HL-60/S4 (cell line): Measurements from ENCODE around the gene SORCS3.

Experiments
- in situ Hi-C: fragments of 300-500 bp; cut with MboI; formaldehyde crosslinking; loops from 2 replicates; pipeline ENCODE4 v1.14.3; 2022; ENCODE audit warnings: low sequenced_read_pairs

Gene SORCS3

GRCh38 chr10:104643303-104643663 lies 2.2 kb downstream of the SORCS3 start:
- in situ Hi-C loops, result no loop called here

- in situ Hi-C loops, result no loop called here
Observed at GRCh38 chr10:104646146-104646545, 5.1 kb downstream of the SORCS3 start.

GRCh38 chr10:104648421-104648820 lies 7.3 kb downstream of the SORCS3 start:
- in situ Hi-C loops, result no loop called here

GRCh38 chr10:104650072-104650471 lies 9.0 kb downstream of the SORCS3 start:
- in situ Hi-C loops, result no loop called here

GRCh38 chr10:104650635-104651331 lies 9.7 kb downstream of the SORCS3 start:
- in situ Hi-C loops, result no loop called here

- in situ Hi-C loops, result no loop called here
Observed at GRCh38 chr10:104657036-104657435, 15.9 kb downstream of the SORCS3 start.

GRCh38 chr10:104657457-104657856 lies 16.4 kb downstream of the SORCS3 start:
- in situ Hi-C loops, result no loop called here

GRCh38 chr10:104658067-104658466 lies 17.0 kb downstream of the SORCS3 start:
- in situ Hi-C loops, result no loop called here

GRCh38 chr10:104659809-104660208 lies 18.7 kb downstream of the SORCS3 start:
- in situ Hi-C loops, result no loop called here

- in situ Hi-C loops, result no loop called here
Observed at GRCh38 chr10:104663076-104663475, 22.0 kb downstream of the SORCS3 start.

- in situ Hi-C loops, result no loop called here
Observed at GRCh38 chr10:104663563-104663962, 22.5 kb downstream of the SORCS3 start.

- in situ Hi-C loops, result no loop called here
Observed at GRCh38 chr10:104664205-104664604, 23.1 kb downstream of the SORCS3 start.

GRCh38 chr10:104665174-104665573 lies 24.1 kb downstream of the SORCS3 start:
- in situ Hi-C loops, result no loop called here

- in situ Hi-C loops, result no loop called here
Observed at GRCh38 chr10:104666106-104666505, 25.0 kb downstream of the SORCS3 start.

- in situ Hi-C loops, result no loop called here
Observed at GRCh38 chr10:104676874-104677273, 35.8 kb downstream of the SORCS3 start.

GRCh38 chr10:104678658-104679057 lies 37.6 kb downstream of the SORCS3 start:
- in situ Hi-C loops, result no loop called here

- in situ Hi-C loops, result no loop called here
Observed at GRCh38 chr10:104680467-104681401, 39.6 kb downstream of the SORCS3 start.

GRCh38 chr10:104681485-104681884 lies 40.4 kb downstream of the SORCS3 start:
- in situ Hi-C loops, result no loop called here

GRCh38 chr10:104683567-104683966 lies 42.5 kb downstream of the SORCS3 start:
- in situ Hi-C loops, result no loop called here

GRCh38 chr10:104686829-104687228 lies 45.7 kb downstream of the SORCS3 start:
- in situ Hi-C loops, result no loop called here

- in situ Hi-C loops, result no loop called here
Observed at GRCh38 chr10:104688251-104689042, 47.4 kb downstream of the SORCS3 start.
